ENCODE measurements around the gene FSTL4. TPM values are rescaled to one million over a fixed set of nuclear protein-coding genes. Genes with fewer than 3 reads are reported as not detected.

Gene FSTL4
- total and polyA plus RNA-seq, 2 donors (not counting 1 experiment from before 2014, with no cell fraction given) = 0.31 to 6.7 TPM

- peaks cover 30 to 33% of the 10 kb centered on the region in 2 donors for H3K4me1 ChIP-seq (ENCODE audit: control insufficient read depth in 2 of 2, insufficient read depth in 2 of 2, low read length in 2 of 2)
- H3K36me3 ChIP-seq (replicated peaks in 1 of 2; ENCODE audit: control extremely low read depth in 1 of 2, control insufficient read depth in 1 of 2, extremely low read depth in 1 of 2, insufficient read depth in 2 of 2, low read length in 1 of 2) = no peaks in the 10 kb centered on the region
- Mint-ChIP-seq H3K4me3 (no peak overlapping the region), H3K9me3 (ENCODE audit: insufficient read depth) (no peaks in the 10 kb centered on the region), H3K27me3 (peaks cover 1% of the 10 kb centered on the region), H3K4me1 (peaks cover 38% of the 10 kb centered on the region), H3K27ac (no peak overlapping the region)
- 96% methylated on average over 15 of the region's 17 CpGs for WGBS (ENCODE audit: insufficient coverage)
- H3K79me2 ChIP-seq (ENCODE audit: control insufficient read depth, insufficient read depth, low read length) = no peaks in the 10 kb centered on the region
- DNase-seq (no peak), ATAC-seq (ENCODE audit: low read depth) (no peak)
- no peak overlapping the region for H3K27ac ChIP-seq (ENCODE audit: low read length in 2 of 2)
- POLR2A ChIA-PET = no interaction called here
- peaks cover 0 to 3% (median 0%) of the 10 kb centered on the region in 4 experiments for H3K27me3 ChIP-seq (replicated peaks in 1 of 4; ENCODE audit: control extremely low read depth in 1 of 4, control insufficient read depth in 3 of 4, insufficient read depth in 4 of 4, low read length in 3 of 4)
- no peak overlapping the region for H3K9ac ChIP-seq (ENCODE audit: low read length)
- H4K20me1 ChIP-seq (ENCODE audit: control insufficient read depth, insufficient read depth, low read length, poor library complexity, severe bottlenecking) = no peaks in the 10 kb centered on the region
- intact Hi-C loops (cut with micrococcal nuclease) = no loop called here
- no peak overlapping the region for H3K4me2 ChIP-seq (replicated peaks; ENCODE audit: low read depth, low read length, poor library complexity, severe bottlenecking)
- no peak overlapping the region for H3K4me3 ChIP-seq (ENCODE audit: control extremely low read depth in 1 of 5, extremely low read depth in 1 of 5, insufficient read depth in 1 of 5, low read depth in 2 of 5, low read length in 4 of 5)
- CTCF ChIA-PET = no interaction called here
- TF ChIP-seq EZH2 (IDR thresholded peaks at IDR 0.05; ENCODE audit: borderline replicate concordance, insufficient read depth, low read depth, low read length, poor library complexity, severe bottlenecking) = no peak
- no peak for TF ChIP-seq CTCF (IDR thresholded peaks at IDR 0.05)
- peaks cover 0 to 15% (median 0%) of the 10 kb centered on the region in 3 donors for H3K9me3 ChIP-seq (ENCODE audit: control extremely low read depth in 1 of 3, control insufficient read depth in 2 of 3, insufficient read depth in 1 of 3, low read length in 2 of 3)
- H2AFZ ChIP-seq (ENCODE audit: insufficient read depth, low read depth, low read length, poor library complexity, severe bottlenecking) = no peak overlapping the region
These were observed 218.4 kb downstream of the FSTL4 start for GRCh38 chr5:133393776-133394476.

GRCh38 chr5:133392448-133392847 lies 219.9 kb downstream of the FSTL4 start:
- Histone ChIP-seq H3K4me1 (ENCODE audit: control insufficient read depth in 2 of 2, insufficient read depth in 2 of 2, low read length in 2 of 2) (peaks cover 15 to 18% of the 10 kb centered on the region in 2 donors), H3K4me2 (replicated peaks; ENCODE audit: low read depth, low read length, poor library complexity, severe bottlenecking) (no peak overlapping the region), H3K4me3 (ENCODE audit: control extremely low read depth in 1 of 5, extremely low read depth in 1 of 5, insufficient read depth in 1 of 5, low read depth in 2 of 5, low read length in 4 of 5) (no peak overlapping the region), H3K9me3 (ENCODE audit: control extremely low read depth in 1 of 3, control insufficient read depth in 2 of 3, insufficient read depth in 1 of 3, low read length in 2 of 3) (peaks cover 0 to 15% (median 0%) of the 10 kb centered on the region in 3 donors), H3K27ac (ENCODE audit: low read length in 2 of 2) (no peak overlapping the region), H4K20me1 (ENCODE audit: control insufficient read depth, insufficient read depth, low read length, poor library complexity, severe bottlenecking) (no peaks in the 10 kb centered on the region), H3K9ac (ENCODE audit: low read length) (no peak overlapping the region), H3K79me2 (ENCODE audit: control insufficient read depth, insufficient read depth, low read length) (no peaks in the 10 kb centered on the region), H3K27me3 (replicated peaks in 1 of 4; ENCODE audit: control extremely low read depth in 1 of 4, control insufficient read depth in 3 of 4, insufficient read depth in 4 of 4, low read length in 3 of 4) (peaks cover 0 to 3% (median 0%) of the 10 kb centered on the region in 4 experiments), H3K36me3 (replicated peaks in 1 of 2; ENCODE audit: control extremely low read depth in 1 of 2, control insufficient read depth in 1 of 2, extremely low read depth in 1 of 2, insufficient read depth in 2 of 2, low read length in 1 of 2) (no peaks in the 10 kb centered on the region), H2AFZ (ENCODE audit: insufficient read depth, low read depth, low read length, poor library complexity, severe bottlenecking) (no peak overlapping the region)
- Mint-ChIP-seq H3K4me1 (peaks cover 23% of the 10 kb centered on the region), H3K27ac (no peak overlapping the region), H3K4me3 (no peak overlapping the region), H3K27me3 (peaks cover 9% of the 10 kb centered on the region), H3K9me3 (ENCODE audit: insufficient read depth) (no peaks in the 10 kb centered on the region)
- TF ChIP-seq CTCF (IDR thresholded peaks at IDR 0.05) (no peak), EZH2 (IDR thresholded peaks at IDR 0.05; ENCODE audit: borderline replicate concordance, insufficient read depth, low read depth, low read length, poor library complexity, severe bottlenecking) (no peak)
- ChIA-PET POLR2A (no interaction called here), CTCF (no interaction called here)
- 82% methylated on average over 3 of the region's 4 CpGs for WGBS (ENCODE audit: insufficient coverage)
- DNase-seq = no peak
- intact Hi-C loops (cut with micrococcal nuclease) = no loop called here
- no peak for ATAC-seq (ENCODE audit: low read depth)

Measured in B cell (primary cell).